Endothelial cell of umbilical vein (primary cell): ENCODE data around the gene RGPD8. TPM values are rescaled to one million over a fixed set of nuclear protein-coding genes. Genes with fewer than 3 reads are reported as not detected.
A peak's percentile ranks its signal among the peaks of the same experiment; 100 is the strongest.
"Not testable (repeated sequence)": the region's sequence is repeated elsewhere in the genome, so short reads cannot be mapped to it uniquely, and the experiment has no call there.

ENCODE experiments used
- BruUV-seq: library from RNA; stranded (reverse); fragments of 400-500 nt; replicated peaks from 2 replicates; lab custom pipeline; 2021; lab: Mats Ljungman, UMichigan
- CTCF ChIA-PET: fragments of 300-600, 350-600 bp; sonication (Branson Sonifier 250); formaldehyde crosslinking; loops from one replicate; lab custom pipeline; 2021; ENCODE audit warnings: antibody characterized with exemption, inconsistent platforms; lab: Charles Lee
- POLR2A ChIA-PET: fragments of 300-600, 350-600 bp; sonication (Branson Sonifier 250); formaldehyde crosslinking; loops from one replicate; lab custom pipeline; 2021; ENCODE audit warnings: antibody characterized with exemption, inconsistent platforms; lab: Charles Lee
- DNase-seq: peaks from one replicate; pipeline ENCODE4 v3.0.0-alpha.2; 2011; ENCODE audit warnings: low read depth, low spot score
- FAIRE-seq: peaks from 2 replicates; lab custom pipeline; 2011; peaks lifted over from hg19 to GRCh38; lab: Jason Lieb, UNC
- H2AFZ ChIP-seq: 2 replicates; pipeline ENCODE4 v1.6.0; 2012; ENCODE audit warnings: low read depth, low read length, control low read depth, inconsistent platforms
- H3K27ac ChIP-seq: 2 replicates; pipeline ENCODE4 v1.5.1; 2011; ENCODE audit warnings: low read depth, mild to moderate bottlenecking, control low read depth, low read length, moderate library complexity; ENCODE audit not compliant: insufficient read depth
- H3K27me3 ChIP-seq, 2 experiments: 2 replicates each; pipeline versions ENCODE4 v1.6.0 to v1.6.1; 2011; ENCODE audit warnings: low read length in 2 of 2, mixed read lengths in 1 of 2; ENCODE audit not compliant: control insufficient read depth in 2 of 2, insufficient read depth in 2 of 2
- H3K36me3 ChIP-seq, 2 experiments: 2 replicates in 1 of 2; 3 replicates in 1 of 2; pipeline ENCODE4 v1.5.1; 2011; ENCODE audit warnings: low read length in 2 of 2, mild to moderate bottlenecking in 1 of 2, moderate library complexity in 1 of 2; ENCODE audit not compliant: control insufficient read depth in 2 of 2, insufficient read depth in 2 of 2; ENCODE audit errors: extremely low read depth in 1 of 2
- H3K4me1 ChIP-seq: 3 replicates; pipeline ENCODE4 v1.5.1; 2011; ENCODE audit warnings: mild to moderate bottlenecking, low read length; ENCODE audit not compliant: control insufficient read depth, insufficient read depth; ENCODE audit errors: extremely low read depth
- H3K4me2 ChIP-seq: 2 replicates; pipeline ENCODE4 v1.6.1; 2011; ENCODE audit warnings: low read length, control low read depth, mixed read lengths; ENCODE audit not compliant: insufficient read depth
- H3K4me3 ChIP-seq, 3 experiments: fragments of 200-600 bp in 1 of 3; sonication (generic), shearing (Covaris generic) in 1 of 3; replicated peaks in 1 of 3; 2 replicates each; pipeline ENCODE4 v1.5.1; 2011 to 2016; ENCODE audit warnings: control low read depth in 3 of 3, low read length in 3 of 3, mild to moderate bottlenecking in 2 of 3, inconsistent platforms in 1 of 3, low read depth in 1 of 3, moderate library complexity in 1 of 3; ENCODE audit not compliant: insufficient read depth in 1 of 3
- H3K79me2 ChIP-seq: 2 replicates; pipeline ENCODE4 v1.6.0; 2012; ENCODE audit warnings: low read length, inconsistent platforms; ENCODE audit not compliant: control insufficient read depth, insufficient read depth
- H3K9ac ChIP-seq: replicated peaks from 2 replicates; pipeline ENCODE3; 2011; ENCODE audit warnings: low read length, control low read depth; ENCODE audit not compliant: insufficient read depth; ENCODE audit errors: extremely low read depth
- H3K9me1 ChIP-seq: replicated peaks from 3 replicates; pipeline ENCODE4 v1.6.0; 2011; ENCODE audit warnings: mild to moderate bottlenecking, low read length; ENCODE audit not compliant: control insufficient read depth, insufficient read depth; ENCODE audit errors: extremely low read depth
- H3K9me3 ChIP-seq: replicated peaks from 2 replicates; pipeline ENCODE4 v1.5.1; 2012; ENCODE audit warnings: low read length, inconsistent platforms; ENCODE audit not compliant: control insufficient read depth, insufficient read depth
- H4K20me1 ChIP-seq: replicated peaks from 2 replicates; pipeline ENCODE3; 2011; ENCODE audit warnings: mild to moderate bottlenecking, low read length; ENCODE audit not compliant: control insufficient read depth, insufficient read depth; ENCODE audit errors: extremely low read depth
- dilution Hi-C: fragments of 300-500 bp; cut with MboI; formaldehyde crosslinking; loops from one replicate; pipeline ENCODE4 v1.15.0; 2019; ENCODE audit warnings: low sequenced_read_pairs; ENCODE audit not compliant: extremely low pct_ligation_motif_present
- intact Hi-C: fragments of 100-400 bp; cut with micrococcal nuclease; formaldehyde crosslinking; loops from one replicate; pipeline ENCODE4 v1.10.0; 2022
- polyA plus RNA-seq, 4 experiments: library from polyadenylated mRNA; depleted of rRNA in 3 of 4; stranded (reverse) in 3 of 4; unstranded in 1 of 4; fragments of >200 nt; gene quantifications; 2 replicates each; pipeline versions ENCODE4 v1.2.1 to v1.2.3, GENCODE V29; 2011 to 2012; ENCODE audit warnings: missing spikeins in 1 of 4
- total RNA-seq: library from RNA; stranded (reverse); gene quantifications from 2 replicates; pipeline ENCODE4 v1.2.3, GENCODE V29; 2021

Gene RGPD8
- total and polyA plus RNA-seq, 2 donors (not counting 3 experiments of a cell fraction or from before 2014, with no cell fraction given): 0.98 to 10.8 TPM

GRCh38 chr2:112432390-112432734, 1.1 kb downstream of the RGPD8 start:
- BruUV-seq, dilution Hi-C loops, H3K9me3 ChIP-seq, H3K9me1 ChIP-seq, H3K27me3 ChIP-seq, H4K20me1 ChIP-seq, FAIRE-seq, H3K4me1 ChIP-seq, H3K79me2 ChIP-seq, H3K36me3 ChIP-seq, H3K9ac ChIP-seq, DNase-seq: not testable (repeated sequence)
- Histone ChIP-seq H2AFZ (peak overlapping the region; percentile 70), H3K4me3 (peak overlapping the region in 2 of 3 experiments; percentile 38 to 48), H3K27ac (peak overlapping the region; percentile 37), H3K4me2 (peak overlapping the region; percentile 42)
- POLR2A ChIA-PET: interaction anchor here (0.7 kb wide), 1 partner anchor 291 kb away, joined by 3 read pairs; no protein-coding TSS in a partner anchor
- CTCF ChIA-PET: interaction anchor here (1.1 to 1.6 kb wide), 3 partner anchors 172 to 311 kb away, joined by 3 to 16 read pairs (median 3); no protein-coding TSS in a partner anchor
- intact Hi-C loops: loop anchor here (2.0 to 5.0 kb wide), 2 partner anchors 175 to 312 kb away; partner anchors contain the start of gene ZC3H8

GRCh38 chr2:112431587-112432295, 1.7 kb downstream of the RGPD8 start:
- H3K9me3 ChIP-seq, H3K4me1 ChIP-seq, H4K20me1 ChIP-seq, H3K9me1 ChIP-seq, H3K27me3 ChIP-seq, H3K36me3 ChIP-seq, H3K9ac ChIP-seq, BruUV-seq, dilution Hi-C loops, H3K79me2 ChIP-seq, H2AFZ ChIP-seq: not testable (repeated sequence)
- peak; percentile 61 for FAIRE-seq
- Histone ChIP-seq H3K27ac (peak overlapping the region; percentile 37), H3K4me3 (peak overlapping the region in 1 of 3 experiments; percentile 48), H3K4me2 (peak overlapping the region; percentile 47)
- intact Hi-C loops: loop anchor here (2.0 to 5.0 kb wide), 2 partner anchors 174 to 311 kb away; partner anchors contain the start of gene ZC3H8
- POLR2A ChIA-PET: interaction anchor here (0.7 kb wide), 2 partner anchors 111 to 292 kb away, joined by 3 read pairs; no protein-coding TSS in a partner anchor
- CTCF ChIA-PET: interaction anchor here (1.1 to 1.6 kb wide), 3 partner anchors 172 to 310 kb away, joined by 3 to 16 read pairs (median 3); no protein-coding TSS in a partner anchor
- peak; percentile 23 for DNase-seq

GRCh38 chr2:112424553-112424952, 8.9 kb downstream of the RGPD8 start:
- H2AFZ ChIP-seq, H3K9me1 ChIP-seq, dilution Hi-C loops, FAIRE-seq, DNase-seq, H3K36me3 ChIP-seq, CTCF ChIA-PET, H3K27me3 ChIP-seq, H3K79me2 ChIP-seq, H3K27ac ChIP-seq, BruUV-seq, H3K9ac ChIP-seq, H3K4me1 ChIP-seq, H3K9me3 ChIP-seq, intact Hi-C loops, H4K20me1 ChIP-seq, POLR2A ChIA-PET, H3K4me2 ChIP-seq, H3K4me3 ChIP-seq: not testable (repeated sequence)

DNA sequence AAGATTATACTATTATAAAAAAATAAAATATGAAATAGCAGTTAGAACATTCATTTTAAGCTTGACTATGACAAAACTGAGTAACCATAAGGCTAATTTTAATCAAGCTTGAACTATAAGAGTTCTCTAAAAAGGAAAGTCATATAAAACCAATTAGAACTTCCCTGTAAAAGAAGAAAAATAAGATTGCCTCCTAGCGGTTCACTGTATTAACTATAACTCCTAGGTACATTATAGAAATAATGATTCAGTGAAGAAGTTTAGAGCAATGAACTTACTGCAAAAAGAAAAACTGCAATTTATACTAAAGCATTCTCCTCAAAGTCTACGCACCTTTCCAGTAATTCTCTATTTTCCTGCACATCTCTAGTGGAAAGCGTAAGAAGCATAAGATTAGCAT, 16.6 kb downstream of the RGPD8 start:
- intact Hi-C loops: not testable (repeated sequence)

More for the DNA sequence above, 16.6 kb downstream of the RGPD8 start:
- CTCF ChIA-PET, H3K4me2 ChIP-seq, H3K4me1 ChIP-seq, H2AFZ ChIP-seq, H3K9ac ChIP-seq, H3K27me3 ChIP-seq, DNase-seq, H3K9me1 ChIP-seq, dilution Hi-C loops, H3K79me2 ChIP-seq, FAIRE-seq, H3K9me3 ChIP-seq, H3K4me3 ChIP-seq, H3K36me3 ChIP-seq, H3K27ac ChIP-seq, BruUV-seq, POLR2A ChIA-PET, H4K20me1 ChIP-seq: not testable (repeated sequence)
